RWPE1 (cell line): ENCODE measurements around the gene CLEC4F.

ENCODE experiments used
- CTCF ChIA-PET: fragments of 350-600 bp; sonication (Branson Sonifier 250); formaldehyde crosslinking; extraction: SDS; loops from one replicate; lab custom pipeline; 2021; lab: Yijun Ruan, JAX
- POLR2A ChIA-PET: fragments of 400-600 bp; formaldehyde crosslinking; extraction: SDS; loops from one replicate; lab custom pipeline; 2020; ENCODE audit warnings: antibody characterized with exemption; ENCODE audit not compliant: low non-redundant PET; lab: Yijun Ruan, JAX
- DNase-seq: peaks from one replicate; pipeline ENCODE4 v3.0.0; 2012; ENCODE audit warnings: low spot score
- H3K27ac ChIP-seq: fragments of 450-650 bp; 2 replicates; pipeline ENCODE4 v1.5.1; 2017
- TF ChIP-seq, protein P1 (sequence below): fragments of 450-650 bp; conservative IDR thresholded peaks from 2 replicates; pipeline ENCODE4 v1.5.1; 2017; ENCODE audit warnings: low read depth, mild to moderate bottlenecking

CLEC4F gene, protein sequence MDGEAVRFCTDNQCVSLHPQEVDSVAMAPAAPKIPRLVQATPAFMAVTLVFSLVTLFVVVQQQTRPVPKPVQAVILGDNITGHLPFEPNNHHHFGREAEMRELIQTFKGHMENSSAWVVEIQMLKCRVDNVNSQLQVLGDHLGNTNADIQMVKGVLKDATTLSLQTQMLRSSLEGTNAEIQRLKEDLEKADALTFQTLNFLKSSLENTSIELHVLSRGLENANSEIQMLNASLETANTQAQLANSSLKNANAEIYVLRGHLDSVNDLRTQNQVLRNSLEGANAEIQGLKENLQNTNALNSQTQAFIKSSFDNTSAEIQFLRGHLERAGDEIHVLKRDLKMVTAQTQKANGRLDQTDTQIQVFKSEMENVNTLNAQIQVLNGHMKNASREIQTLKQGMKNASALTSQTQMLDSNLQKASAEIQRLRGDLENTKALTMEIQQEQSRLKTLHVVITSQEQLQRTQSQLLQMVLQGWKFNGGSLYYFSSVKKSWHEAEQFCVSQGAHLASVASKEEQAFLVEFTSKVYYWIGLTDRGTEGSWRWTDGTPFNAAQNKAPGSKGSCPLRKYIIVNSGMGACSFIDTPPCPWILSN

GRCh38 chr2:70820499-70820898 is at the start of gene CLEC4F:
TSS of gene CLEC4F (minus strand) at chr2:70820599. CDS start at chr2:70820523, 76 bp downstream.
- ChIA-PET CTCF (interaction anchor here (0.5 kb wide), 1 partner anchor 11 kb away, joined by 3 read pairs; no protein-coding TSS in a partner anchor), POLR2A (no interaction called here)
- TF ChIP-seq, protein P1, sequence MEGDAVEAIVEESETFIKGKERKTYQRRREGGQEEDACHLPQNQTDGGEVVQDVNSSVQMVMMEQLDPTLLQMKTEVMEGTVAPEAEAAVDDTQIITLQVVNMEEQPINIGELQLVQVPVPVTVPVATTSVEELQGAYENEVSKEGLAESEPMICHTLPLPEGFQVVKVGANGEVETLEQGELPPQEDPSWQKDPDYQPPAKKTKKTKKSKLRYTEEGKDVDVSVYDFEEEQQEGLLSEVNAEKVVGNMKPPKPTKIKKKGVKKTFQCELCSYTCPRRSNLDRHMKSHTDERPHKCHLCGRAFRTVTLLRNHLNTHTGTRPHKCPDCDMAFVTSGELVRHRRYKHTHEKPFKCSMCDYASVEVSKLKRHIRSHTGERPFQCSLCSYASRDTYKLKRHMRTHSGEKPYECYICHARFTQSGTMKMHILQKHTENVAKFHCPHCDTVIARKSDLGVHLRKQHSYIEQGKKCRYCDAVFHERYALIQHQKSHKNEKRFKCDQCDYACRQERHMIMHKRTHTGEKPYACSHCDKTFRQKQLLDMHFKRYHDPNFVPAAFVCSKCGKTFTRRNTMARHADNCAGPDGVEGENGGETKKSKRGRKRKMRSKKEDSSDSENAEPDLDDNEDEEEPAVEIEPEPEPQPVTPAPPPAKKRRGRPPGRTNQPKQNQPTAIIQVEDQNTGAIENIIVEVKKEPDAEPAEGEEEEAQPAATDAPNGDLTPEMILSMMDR = no peak
- DNase-seq = no peak
- no peak within 1 kb of the TSS for H3K27ac ChIP-seq

DNA sequence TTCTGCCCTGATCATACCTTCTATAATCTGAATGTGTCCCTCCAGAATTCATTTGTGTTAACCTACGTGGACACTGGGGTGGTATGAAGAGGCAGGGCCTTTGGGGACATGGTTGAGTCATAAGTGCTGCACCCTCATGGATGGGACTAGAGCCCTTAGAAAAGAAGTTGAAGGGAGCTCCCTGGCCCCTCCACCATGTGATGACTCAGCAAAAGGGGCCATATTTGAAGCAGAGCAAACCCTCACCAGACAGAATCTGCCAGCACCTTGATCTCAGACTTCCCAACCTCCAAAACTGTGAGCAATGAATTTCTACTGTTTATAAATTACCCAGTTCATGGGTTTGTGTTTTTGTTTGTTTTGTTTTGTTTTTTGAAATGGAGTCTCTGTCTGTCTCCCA is 48.6 kb upstream of the CLEC4F start:
- no peak overlapping the region for H3K27ac ChIP-seq
- TF ChIP-seq, protein P1 = no peak
- POLR2A ChIA-PET = no interaction called here
- DNase-seq = no peak
- CTCF ChIA-PET = interaction anchor here (0.7 kb wide), 1 partner anchor 78 kb away, joined by 4 read pairs; no protein-coding TSS in a partner anchor

- TF ChIP-seq, protein P1 = peak; percentile 97
- POLR2A ChIA-PET = no interaction called here
- CTCF ChIA-PET = interaction anchor here (0.5 to 3.6 kb wide), 17 partner anchors 9 to 856 kb away, joined by 3 to 27 read pairs (median 4); no protein-coding TSS in a partner anchor
- DNase-seq = peak; percentile 83
- no peak overlapping the region for H3K27ac ChIP-seq
Observed at GRCh38 chr2:70861777-70862625, 41.6 kb upstream of the CLEC4F start.

DNA sequence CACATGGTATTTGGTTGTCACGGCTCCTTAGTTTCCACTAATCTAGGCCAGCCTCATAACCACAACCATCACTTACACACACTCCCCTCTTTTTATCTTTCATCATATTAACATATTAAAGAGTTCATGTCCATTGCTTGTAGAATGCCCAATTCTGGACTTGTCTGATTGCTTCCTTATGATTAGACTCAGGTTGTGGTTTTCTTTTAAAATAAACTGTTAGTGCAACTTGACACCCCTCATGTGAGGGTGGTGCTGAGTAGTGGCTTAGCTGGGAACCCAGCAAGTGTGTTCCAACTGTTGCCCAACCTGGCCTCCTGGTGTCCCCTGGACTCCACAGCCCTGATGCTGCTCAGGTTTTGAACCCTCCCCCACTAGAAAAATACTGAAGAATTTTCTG is 35.3 kb upstream of the CLEC4F start:
- ChIA-PET POLR2A (no interaction called here), CTCF (interaction anchor here (1.7 kb wide), 1 partner anchor 92 kb away, joined by 5 read pairs; no protein-coding TSS in a partner anchor)
- no peak overlapping the region for H3K27ac ChIP-seq
- TF ChIP-seq, protein P1 = no peak
- no peak for DNase-seq

- ChIA-PET POLR2A (no interaction called here), CTCF (interaction anchor here (0.6 kb wide), 1 partner anchor 17 kb away, joined by 5 read pairs; no protein-coding TSS in a partner anchor)
- TF ChIP-seq, protein P1 = no peak
- H3K27ac ChIP-seq = no peak overlapping the region
- DNase-seq = no peak
Observed at GRCh38 chr2:70854411-70854810, 34.0 kb upstream of the CLEC4F start.

DNA sequence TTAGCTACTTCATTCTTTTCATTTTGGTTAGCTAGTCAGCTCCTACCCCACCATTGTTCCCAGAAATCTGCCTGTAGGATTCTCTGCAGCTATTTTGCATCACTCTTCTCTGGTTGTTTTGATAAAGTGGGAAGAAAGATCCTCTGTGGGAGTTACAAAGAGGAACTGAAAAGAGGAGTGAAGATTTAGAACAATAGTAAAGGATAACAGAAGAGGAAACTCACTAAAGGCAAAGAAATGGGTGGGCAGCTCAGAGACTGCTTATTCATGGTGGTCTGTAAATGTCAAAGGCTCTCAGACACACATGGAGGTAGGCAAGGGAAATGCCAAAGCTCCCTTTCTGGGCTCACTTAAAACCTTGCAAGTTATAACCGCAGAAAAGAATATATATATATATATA is 32.4 kb upstream of the CLEC4F start:
- no peak overlapping the region for H3K27ac ChIP-seq
- CTCF ChIA-PET = interaction anchor here (0.6 to 1.5 kb wide), 3 partner anchors 9 to 96 kb away, joined by 3 to 5 read pairs (median 3); no protein-coding TSS in a partner anchor
- DNase-seq = no peak
- TF ChIP-seq, protein P1 = no peak
- POLR2A ChIA-PET = no interaction called here
